ENCODE data around the gene ZNF32.

- TF ChIP-seq EZH2 (IDR thresholded peaks at IDR 0.05; ENCODE audit: low read length, missing control alignments) (no peak), CTCF (conservative IDR thresholded peaks at IDR 0.05 in 1 of 2, IDR thresholded peaks at IDR 0.05 in 1 of 2; ENCODE audit: low read depth in 1 of 2, low read length in 2 of 2) (no peak)
Measured at GRCh38 chr10:43653746-43654145, 5.1 kb upstream of the ZNF32 start.
